Measurements from ENCODE around the gene CENPF.
A peak's percentile ranks its signal among the peaks of the same experiment; 100 is the strongest.
"Not testable (repeated sequence)": the region's sequence is repeated elsewhere in the genome, so short reads cannot be mapped to it uniquely, and the experiment has no call there.

CENPF gene, protein sequence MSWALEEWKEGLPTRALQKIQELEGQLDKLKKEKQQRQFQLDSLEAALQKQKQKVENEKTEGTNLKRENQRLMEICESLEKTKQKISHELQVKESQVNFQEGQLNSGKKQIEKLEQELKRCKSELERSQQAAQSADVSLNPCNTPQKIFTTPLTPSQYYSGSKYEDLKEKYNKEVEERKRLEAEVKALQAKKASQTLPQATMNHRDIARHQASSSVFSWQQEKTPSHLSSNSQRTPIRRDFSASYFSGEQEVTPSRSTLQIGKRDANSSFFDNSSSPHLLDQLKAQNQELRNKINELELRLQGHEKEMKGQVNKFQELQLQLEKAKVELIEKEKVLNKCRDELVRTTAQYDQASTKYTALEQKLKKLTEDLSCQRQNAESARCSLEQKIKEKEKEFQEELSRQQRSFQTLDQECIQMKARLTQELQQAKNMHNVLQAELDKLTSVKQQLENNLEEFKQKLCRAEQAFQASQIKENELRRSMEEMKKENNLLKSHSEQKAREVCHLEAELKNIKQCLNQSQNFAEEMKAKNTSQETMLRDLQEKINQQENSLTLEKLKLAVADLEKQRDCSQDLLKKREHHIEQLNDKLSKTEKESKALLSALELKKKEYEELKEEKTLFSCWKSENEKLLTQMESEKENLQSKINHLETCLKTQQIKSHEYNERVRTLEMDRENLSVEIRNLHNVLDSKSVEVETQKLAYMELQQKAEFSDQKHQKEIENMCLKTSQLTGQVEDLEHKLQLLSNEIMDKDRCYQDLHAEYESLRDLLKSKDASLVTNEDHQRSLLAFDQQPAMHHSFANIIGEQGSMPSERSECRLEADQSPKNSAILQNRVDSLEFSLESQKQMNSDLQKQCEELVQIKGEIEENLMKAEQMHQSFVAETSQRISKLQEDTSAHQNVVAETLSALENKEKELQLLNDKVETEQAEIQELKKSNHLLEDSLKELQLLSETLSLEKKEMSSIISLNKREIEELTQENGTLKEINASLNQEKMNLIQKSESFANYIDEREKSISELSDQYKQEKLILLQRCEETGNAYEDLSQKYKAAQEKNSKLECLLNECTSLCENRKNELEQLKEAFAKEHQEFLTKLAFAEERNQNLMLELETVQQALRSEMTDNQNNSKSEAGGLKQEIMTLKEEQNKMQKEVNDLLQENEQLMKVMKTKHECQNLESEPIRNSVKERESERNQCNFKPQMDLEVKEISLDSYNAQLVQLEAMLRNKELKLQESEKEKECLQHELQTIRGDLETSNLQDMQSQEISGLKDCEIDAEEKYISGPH (N-terminal part only)

DNA sequence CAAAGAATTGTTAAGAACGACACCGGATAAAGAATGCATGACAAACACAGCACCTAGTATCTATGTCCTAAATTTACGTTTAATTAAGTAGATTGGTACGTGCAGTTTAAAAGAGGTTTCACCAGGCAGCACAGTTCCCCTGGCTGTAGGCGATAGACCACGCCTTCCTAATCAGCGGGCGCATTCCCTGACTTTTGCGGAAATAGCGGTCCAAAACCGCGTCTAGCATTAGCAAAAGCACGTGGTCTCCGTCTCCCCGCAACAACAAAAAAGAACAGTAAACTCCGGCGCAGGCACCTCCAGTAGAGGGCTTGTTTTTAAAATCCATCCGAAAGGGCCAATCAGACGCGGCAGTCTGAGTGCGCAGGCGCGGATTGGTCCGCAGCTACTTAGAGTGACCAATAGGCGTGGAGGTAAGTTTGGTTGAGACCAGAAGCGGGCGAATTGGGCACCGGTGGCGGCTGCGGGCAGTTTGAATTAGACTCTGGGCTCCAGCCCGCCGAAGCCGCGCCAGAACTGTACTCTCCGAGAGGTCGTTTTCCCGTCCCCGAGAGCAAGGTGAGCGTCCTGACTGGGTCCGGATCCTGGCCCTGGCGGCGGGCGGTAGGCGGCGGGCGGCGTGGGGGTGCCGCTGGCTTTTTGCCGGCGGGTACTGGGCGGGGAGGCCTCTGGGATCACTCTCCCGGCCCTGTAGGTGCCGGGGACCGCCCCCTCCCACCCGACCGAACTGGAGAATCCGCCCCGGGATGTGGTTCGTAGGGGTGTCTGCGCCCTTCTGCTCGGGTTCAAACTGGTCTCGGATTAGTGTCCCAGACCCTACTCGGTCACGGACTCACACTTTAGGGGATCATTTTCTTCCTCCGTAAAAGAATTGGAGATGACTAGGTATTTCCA lies at the start of gene CENPF:
Gene CENPF (plus strand): TSS at position 432 of the 894 bp plus-strand sequence. CDS start 10,560 bp downstream, outside the sequence.
- FAIRE-seq = peak; percentile 100

DNA sequence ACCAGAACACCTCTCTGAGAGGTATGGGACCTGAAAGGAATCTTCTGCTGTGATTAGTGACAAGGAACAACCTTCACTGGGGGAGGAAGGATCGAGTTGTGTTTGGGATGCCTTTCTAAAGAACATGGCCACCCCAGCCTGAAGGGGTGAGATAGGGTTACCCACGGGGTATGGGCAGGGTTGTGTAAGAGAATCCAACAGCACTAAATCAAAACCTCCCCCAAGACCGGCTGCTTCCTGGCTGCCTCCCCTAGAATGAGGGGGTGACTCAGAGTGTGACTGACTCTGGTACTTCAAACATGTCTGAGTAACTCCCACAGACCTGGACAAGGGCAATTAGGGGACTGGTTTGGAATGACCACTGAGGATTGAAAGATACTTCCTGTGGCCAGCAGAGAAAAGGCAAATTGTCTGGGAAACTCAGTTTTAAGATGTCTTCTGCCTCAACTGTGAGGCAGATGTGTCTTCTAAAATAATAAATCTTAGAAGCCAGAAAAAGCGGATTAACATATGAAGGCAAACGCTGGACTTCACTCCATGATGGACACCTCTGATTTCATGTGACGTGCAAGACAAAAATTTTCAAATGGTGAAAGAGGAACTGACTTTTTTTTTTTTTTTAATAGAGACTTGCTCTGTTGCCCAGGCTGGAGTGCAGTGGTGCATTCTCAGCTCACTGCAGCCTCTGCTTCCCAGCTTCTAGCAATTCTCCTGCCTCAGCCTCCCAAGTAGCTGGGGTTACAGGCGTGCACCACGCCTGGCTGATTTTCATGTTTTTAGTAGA lies 44.9 kb upstream of the CENPF start:
- no peak for FAIRE-seq

DNA sequence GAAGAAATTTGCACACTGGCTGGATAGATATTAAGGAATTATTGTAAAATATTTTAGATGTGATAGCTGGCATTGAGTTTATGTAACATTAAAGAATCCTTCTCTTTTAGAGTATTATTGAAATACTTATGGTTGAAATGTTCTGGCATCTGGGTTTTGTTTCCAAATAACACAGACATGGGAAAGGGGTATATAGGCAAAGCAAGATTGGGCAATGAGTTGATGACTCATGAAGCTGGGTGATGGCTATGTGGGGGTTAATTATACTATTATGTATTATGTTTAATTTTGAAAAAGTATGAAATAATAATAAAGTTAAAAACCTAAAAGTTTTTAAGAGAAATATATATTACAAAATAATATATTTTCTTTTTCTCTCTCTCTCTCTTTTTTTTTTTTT lies 39.1 kb upstream of the CENPF start:
- FAIRE-seq = peak; percentile 82

DNA sequence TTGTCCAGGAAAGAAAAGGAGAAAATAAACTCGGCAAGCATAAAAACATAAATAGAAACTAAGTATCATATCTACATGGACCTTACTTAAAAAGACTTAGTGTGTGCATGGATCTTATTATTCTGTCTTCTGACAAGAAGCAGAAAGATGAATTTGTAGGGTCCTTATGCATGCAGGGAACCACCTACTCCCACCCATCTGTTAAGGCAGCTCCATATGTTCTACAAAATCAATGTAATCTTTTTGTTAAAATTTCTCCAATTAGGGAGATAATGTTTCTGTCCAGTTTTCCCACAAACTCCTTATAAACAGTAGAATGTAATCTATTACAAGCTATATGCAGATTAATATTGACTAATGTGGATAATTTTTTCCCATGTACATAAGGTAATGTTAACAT lies 37.7 kb upstream of the CENPF start:
- no peak for FAIRE-seq

DNA sequence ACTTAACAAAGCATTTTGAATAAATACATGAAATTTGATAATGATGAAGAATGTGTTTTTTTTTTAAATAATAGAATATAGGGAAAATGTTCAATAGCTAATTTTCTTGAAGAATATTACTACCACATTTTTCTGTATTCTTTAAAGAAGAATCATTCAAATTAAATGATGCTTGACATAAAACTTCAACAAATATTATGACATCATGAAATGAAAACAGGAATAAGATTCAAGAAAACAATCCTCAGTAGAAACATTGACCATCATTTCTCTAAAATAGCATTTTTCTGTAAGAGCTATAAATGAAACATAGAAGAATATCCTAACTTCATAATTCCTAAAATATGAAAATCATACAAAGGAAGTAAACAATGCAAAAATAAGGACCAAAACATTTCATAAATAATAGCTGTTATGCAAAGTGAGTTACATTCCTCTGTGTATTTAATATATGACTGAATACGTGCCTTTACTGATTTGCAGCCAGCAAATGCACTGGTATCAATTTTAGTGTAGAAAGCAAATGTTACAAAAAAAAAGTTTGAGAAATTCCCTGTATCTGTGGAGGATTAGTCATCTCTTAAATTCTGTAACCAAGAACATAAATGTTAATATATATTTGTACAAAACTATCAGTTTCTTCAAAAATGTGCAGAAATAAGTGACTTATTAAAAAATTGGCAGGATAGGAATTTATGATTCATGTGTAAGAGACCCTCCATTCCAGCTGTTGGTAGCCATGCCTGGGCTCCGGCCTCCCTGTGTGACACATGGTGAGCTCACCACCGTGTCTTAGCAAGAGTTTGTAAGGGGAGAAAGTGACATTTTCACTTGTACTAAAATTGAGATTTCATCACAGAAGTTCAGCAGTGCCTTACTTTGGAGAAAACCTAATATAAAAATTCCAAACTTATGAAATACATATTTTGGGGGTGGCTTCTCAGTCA lies 36.6 kb upstream of the CENPF start:
- FAIRE-seq = peak; percentile 86

DNA sequence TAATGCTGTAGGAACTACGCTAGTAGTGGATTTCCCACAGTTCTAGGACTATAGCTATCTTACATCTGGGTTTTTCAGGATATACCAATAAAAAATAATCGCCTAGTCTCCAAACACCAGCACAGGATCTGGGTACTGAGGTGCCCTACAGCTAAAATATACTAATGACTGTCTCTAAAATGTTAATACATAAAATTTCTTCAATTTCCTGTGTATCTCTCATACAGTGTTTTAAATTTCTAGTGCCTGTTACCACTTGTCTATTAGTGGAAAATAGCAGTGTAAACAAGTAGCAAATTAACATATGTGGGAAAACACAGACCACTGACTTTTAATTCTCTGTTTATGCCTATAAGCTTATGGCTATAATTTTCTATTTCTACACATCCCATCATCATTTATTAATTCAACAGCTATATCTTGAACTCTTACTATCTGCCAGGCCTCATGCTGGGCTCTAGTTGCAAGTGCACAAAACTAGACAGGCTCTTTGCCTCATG lies 35.5 kb upstream of the CENPF start:
- FAIRE-seq = no peak

DNA sequence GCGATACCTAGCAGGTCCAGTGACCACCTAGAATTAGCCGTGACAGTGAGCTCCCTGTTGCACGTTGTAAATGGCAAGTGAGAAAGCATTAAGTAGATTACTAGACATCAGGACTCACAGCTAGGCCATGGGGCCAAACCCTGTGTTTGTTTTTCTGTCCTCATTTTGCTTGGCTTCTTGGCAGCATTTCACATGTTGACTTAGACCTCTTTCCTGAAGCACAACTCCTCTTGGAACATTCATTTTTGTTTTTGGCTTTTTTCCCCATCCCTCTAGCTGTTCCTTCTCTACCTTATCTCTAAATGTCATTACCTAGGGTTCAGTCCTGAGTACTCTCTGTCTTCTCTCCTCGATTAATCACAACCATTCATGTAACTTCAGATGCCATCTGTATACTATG lies 34.7 kb upstream of the CENPF start:
- no peak for FAIRE-seq

DNA sequence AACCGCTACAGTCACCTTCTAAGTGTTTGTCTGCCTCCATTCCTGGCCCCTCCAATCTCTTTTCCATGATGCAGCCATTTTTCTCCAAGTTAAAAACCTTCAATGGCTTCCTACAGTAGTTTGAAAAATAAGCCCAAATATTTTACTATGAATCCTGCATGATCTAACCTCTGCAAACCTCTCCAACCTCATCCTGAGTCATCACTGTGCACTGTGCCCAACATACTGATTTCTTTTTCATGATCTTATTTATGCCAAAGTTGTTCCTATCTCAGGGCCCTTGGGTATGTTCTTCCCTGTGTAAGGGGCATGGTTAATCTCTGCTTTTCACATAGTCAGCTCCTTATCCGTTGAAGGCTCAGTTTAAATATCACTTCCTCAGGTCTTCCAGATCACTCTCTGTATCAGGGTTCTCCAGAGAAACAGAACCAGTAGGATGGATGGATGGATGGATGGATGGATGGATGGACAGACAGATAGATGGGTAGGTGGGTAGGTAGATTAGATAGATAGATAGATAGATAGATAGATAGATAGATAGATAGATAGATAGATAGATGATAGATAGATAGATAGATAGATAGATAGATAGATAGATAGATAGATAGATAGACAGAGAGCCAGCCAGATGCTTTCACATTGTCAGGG lies 33.5 kb upstream of the CENPF start:
- no peak for FAIRE-seq

DNA sequence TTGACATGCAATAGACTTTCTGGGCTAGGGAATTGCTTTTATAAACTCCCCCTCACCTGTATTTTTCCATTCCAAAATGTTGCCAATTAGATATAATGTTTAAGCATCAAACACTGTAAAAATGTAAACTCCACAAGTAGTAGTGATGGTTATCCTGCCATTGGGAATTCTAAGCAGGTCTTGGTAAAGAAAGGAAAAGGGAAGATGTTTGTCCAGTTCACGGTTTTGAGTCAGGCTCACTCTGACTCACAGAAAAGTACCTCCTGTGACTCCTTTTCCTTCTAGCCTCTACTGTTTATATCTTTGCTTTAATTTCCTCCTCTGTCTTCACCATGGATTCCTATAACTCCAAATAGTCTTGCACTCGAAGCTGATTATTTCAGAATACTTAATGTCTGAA lies 32.6 kb upstream of the CENPF start:
- no peak for FAIRE-seq

DNA sequence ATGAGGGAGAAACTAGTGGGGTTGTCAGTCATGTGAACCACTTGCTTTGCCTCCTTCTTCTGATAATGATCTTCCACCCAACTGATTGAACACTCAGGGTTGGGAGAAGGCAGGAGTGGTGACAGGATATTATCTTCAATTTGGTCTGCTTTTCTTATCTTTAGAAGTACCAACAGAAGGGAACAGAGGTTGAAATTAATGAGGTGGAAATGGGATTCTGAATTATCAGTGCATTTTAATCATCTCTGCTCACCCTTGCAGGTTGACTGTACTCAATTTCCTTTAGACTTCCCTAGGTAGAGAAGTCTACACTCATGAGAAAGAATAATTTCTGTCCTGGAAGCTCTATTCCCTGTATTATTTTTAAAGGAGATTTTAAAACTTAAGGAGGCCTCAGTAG lies 31.7 kb upstream of the CENPF start:
- FAIRE-seq = no peak

DNA sequence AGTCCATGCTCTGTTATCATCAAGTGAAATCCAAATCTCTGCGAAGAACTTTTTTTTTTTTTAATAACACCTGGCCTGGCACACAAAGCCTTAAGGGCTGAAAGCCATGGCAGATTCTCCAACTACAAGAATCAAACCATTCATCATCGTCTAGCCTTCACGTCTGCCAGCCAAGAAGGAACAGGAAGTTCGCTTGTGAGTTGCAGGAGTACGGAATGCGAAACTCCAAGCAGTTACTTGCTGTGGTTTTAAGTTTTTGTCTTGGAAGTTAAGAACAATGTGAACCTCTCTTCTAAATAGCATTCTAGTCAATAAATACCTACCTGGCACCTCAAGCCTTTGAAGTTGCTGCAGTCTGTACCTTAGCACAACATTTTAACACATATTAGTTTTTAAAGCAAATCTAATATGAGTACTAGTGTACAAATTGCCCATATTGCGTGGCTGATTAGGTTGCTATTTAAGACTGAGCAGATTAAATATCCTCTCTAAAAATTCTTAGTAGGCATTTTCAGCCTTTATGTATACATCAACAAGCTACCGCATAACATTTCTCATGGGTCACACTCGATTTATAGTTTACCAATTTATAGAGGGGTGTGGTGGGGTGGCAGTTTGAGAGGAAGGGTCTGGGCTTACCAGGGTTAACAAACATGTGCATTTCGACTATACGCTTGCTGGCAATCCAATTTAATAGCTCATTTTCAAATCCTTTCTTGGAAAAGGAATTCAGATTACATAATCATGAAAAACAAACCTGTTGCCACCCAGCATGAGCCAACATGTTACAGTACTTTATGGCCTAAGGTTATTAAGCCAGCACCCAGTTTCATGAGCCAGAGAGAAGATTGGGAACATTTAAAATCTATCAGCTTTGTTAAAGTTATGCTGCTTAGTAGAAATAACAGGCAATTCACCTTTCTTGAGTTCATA lies 29.3 kb upstream of the CENPF start:
- no peak for FAIRE-seq

DNA sequence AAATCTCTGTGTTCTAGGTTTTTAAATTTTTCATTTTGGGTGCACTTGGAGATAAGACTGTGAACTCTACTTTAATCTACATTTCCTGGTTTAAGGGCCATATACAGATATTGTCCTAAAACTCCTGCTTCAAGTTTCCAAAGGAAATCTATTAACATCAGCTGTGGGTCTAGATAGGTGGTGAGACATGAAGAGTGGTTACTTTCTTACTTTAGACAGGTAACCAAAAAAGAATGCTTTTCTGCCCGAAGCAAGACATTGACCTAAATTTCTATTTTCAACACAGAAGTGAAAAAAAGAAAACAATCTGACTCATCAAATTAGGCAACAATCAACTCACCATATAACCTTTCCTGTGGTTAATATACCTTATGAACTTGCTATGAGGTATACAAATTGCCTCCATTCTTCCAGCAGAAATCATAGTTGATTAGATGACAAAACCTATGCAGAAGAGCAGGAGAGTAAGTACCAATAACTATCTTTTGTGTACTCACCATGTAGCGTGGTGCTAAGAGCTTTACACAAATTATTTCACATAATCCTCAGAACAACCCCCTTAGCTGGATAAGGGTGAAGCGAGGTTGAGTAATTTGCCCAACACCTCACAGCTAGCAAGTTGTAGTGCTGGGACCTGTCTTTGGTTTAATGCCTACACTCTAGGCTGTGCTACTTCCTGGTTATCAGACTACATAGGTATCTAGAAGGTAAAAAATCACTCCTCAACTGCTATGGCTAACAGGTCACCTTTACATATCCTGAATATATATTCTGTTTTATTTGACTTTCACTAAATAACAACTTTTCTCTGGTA lies 28.2 kb upstream of the CENPF start:
- FAIRE-seq = no peak

DNA sequence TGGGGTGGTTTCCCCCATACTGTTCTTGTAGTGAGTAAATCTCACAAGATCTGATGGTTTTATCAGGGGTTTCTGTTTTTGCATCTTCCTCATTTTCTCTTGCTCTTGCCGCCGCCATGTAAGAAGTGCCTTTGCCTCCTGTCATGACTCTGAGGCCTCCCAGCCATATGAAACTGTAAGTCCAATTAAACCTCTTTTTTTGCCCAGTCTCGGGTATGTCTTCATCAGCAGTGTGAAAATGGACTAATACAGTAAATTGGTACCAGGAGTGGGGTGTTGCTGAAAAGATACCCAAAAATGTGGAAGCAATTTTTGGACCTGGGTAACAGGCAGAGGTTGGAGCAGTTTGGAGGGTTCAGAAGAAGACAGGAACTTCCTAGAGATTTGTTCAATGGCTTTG lies 26.9 kb upstream of the CENPF start:
- FAIRE-seq = not testable (repeated sequence)

DNA sequence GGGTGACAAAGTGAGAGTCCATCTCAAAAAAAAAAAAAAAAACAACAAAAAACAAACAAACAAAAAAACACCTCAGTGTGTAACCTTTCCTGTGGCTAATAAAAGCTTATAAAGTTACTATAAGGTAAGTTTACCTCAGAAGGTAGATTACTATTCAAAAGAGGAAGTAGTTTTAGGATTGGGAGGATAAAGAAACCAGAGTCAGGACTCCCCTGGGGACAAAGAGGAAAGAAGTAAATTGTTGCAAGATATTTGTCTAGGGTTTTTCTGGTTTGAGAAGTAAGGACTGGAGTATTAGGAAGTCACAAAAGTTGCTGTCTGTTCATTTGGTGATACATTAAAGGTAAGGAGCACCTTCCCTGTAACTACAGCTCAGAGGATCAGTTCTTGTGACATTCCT lies 23.8 kb upstream of the CENPF start:
- no peak for FAIRE-seq

DNA sequence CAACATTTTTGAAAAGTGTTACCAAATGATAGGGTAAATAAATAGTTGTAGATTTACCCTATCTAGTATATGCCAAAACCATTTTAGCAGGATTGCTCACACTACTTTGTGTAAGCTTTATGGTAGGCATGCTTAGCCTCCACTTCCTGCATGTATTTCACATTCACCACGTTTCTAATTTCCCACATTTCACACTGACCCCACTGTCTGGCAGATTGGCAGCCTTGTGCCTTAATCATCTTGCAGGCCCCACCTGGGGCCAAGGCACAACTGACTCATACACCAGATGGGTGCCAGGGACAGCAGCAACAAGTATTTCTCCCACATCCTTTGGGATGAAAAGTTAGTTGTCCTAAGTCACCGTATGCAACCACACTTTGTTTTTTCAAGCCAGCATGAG lies 21.2 kb upstream of the CENPF start:
- no peak for FAIRE-seq

DNA sequence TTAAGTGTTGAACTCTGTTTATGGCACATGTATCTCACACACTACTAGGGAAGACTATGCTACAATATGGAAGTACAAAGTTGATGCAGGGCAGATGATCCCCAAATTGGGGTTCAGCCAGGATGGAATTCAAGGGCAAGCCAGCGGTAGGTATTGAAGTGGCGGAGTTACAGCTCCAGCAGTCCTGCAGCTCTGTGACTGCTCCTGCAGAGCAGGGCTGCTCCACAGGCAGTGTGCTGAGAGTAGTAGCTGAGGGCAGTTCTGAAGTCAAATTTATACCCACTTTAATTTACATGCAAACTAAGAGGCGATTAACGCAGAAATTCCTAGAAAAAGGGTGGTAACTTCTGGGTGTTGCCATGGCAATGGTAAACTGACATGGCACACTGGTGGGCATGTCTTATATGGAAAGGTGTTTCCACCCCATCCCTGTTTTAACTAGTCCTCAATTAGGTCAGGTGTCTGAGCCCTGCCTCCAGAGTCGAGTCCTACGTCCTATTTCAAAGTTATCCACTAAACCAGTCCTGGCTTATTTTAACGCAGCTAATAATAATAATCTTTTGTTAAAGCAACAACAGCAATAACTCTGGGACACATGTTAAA lies 20.6 kb upstream of the CENPF start:
- FAIRE-seq = no peak

DNA sequence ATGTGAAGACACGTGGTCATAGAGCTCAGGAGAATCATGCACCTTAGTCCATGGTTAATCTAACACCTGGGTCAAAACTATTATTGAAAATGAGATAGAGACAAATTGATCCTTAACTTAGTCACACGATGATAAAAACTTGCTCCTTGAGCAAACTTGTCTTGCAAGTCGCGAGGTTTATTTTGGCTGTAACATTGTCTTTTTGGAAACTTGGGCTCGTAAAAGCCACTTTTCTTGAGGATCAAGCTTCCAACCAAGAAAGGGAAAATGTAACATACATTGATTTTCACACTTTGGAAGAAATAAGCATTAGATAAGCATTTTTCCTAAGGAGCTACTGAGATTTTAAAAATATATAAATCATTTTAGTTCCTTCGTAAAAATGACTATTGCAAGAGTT lies 19.9 kb upstream of the CENPF start:
- FAIRE-seq = peak; percentile 66
